ENCODE measurements around the gene ZKSCAN4.

DNA sequence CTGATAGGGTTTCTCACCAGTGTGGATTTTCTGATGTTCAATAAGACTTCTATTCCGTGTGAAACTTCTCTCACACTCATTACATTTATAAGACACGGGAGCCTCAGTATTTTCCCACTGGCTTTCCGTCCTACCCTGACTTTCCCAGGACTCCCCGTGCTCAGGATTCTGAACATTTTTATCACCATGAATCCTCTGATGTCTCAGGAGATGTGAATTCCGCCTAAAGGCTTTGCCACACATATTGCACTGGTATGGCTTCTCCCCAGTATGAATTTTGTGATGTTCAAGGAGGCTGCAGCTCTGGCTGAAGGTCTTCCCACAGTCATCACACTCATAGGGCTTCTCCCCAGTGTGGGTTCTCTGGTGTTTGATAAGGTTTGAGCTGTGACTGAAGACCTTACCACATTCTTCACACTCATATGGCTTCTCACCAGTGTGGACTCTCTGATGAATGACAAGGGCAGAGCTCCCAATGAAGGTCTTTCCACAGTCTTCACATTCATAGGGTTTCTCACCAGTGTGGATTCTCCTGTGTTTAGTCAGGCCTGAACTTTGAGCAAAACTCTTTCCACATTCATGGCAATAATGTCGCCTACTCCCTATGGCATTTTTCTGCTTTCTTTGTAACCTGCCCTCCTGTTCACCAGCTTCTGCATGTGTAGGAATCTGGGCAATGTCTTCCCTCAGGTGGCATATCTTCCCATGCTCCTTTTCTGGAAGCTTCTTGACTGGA lies 6.7 kb downstream of the ZKSCAN4 start:
- no peak for TF ChIP-seq CTCF (optimal IDR thresholded peaks at IDR 0.05 in 1 of 3, IDR thresholded peaks at IDR 0.05 in 1 of 3, conservative IDR thresholded peaks at IDR 0.05 in 1 of 3; ENCODE audit: extremely low read depth in 1 of 3, insufficient read depth in 2 of 3, low read length in 3 of 3)
- no peak for TF ChIP-seq EZH2 (IDR thresholded peaks at IDR 0.05; ENCODE audit: low read length)

All from keratinocyte (primary cell).